K562 (cell line): ENCODE measurements around the gene DGUOK. TPM values are rescaled to one million over a fixed set of nuclear protein-coding genes. Genes with fewer than 3 reads are reported as not detected.

Source experiments
- ATAC-seq: fragments of 200-7000 bp; cut with Tn5 transposase; 3 replicates; pipeline ENCODE4 v1.9.1; 2020; ENCODE audit warnings: moderate library complexity
- BruUV-seq: library from RNA; stranded (reverse); fragments of 400-500 nt; replicated peaks from 2 replicates; lab custom pipeline; 2021; lab: Mats Ljungman, UMichigan
- CTCF ChIA-PET: fragments of 300-600 bp; formaldehyde crosslinking; extraction: SDS; loops from one replicate; lab custom pipeline; 2021; ENCODE audit warnings: low intra/inter-chr PET ratio; lab: Yijun Ruan, JAX
- POLR2A ChIA-PET: fragments of 300-600, 350-650 bp; sonication (Branson Sonifier 250); formaldehyde crosslinking; extraction: SDS; loops from one replicate; lab custom pipeline; 2021; ENCODE audit warnings: antibody characterized with exemption, inconsistent platforms; lab: Yijun Ruan, JAX
- DNase-seq, 4 experiments: peaks; one replicate each; pipeline versions ENCODE4 v3.0.0 to v3.0.0-alpha.2; 2011 to 2018; ENCODE audit warnings: low spot score in 3 of 4, mixed read lengths in 3 of 4; ENCODE audit errors: extremely low read depth in 1 of 4
- FAIRE-seq: peaks from 2 replicates; lab custom pipeline; 2011; peaks lifted over from hg19 to GRCh38; lab: Jason Lieb, UNC
- H2AFZ ChIP-seq: 2 replicates; pipeline ENCODE4 v1.6.0; 2011; ENCODE audit warnings: low read depth, low read length, control low read depth, inconsistent platforms
- H3K27ac ChIP-seq: fragments of 200-600 bp; 3 replicates; pipeline ENCODE4 v1.8.0; 2011; ENCODE audit warnings: low read depth, mild to moderate bottlenecking, control low read depth, inconsistent platforms, low read length, moderate library complexity, mixed read lengths; ENCODE audit errors: extremely low read depth
- H3K27me3 ChIP-seq, 2 experiments: fragments of 300-600 bp in 1 of 2; 2 replicates in 1 of 2; 3 replicates in 1 of 2; pipeline versions ENCODE4 v1.6.0 to v1.8.0; 2011; ENCODE audit warnings: inconsistent platforms in 2 of 2, low read length in 2 of 2, mild to moderate bottlenecking in 1 of 2, mixed read lengths in 1 of 2, moderate library complexity in 1 of 2; ENCODE audit not compliant: control insufficient read depth in 2 of 2, insufficient read depth in 2 of 2
- H3K36me3 ChIP-seq: fragments of 300-600 bp; 3 replicates; pipeline ENCODE4 v1.8.0; 2011; ENCODE audit warnings: mild to moderate bottlenecking, low read length, inconsistent platforms; ENCODE audit not compliant: control insufficient read depth, insufficient read depth
- H3K4me1 ChIP-seq, 2 experiments: fragments of 200-600 bp in 1 of 2; replicated peaks in 1 of 2; 2 replicates in 1 of 2; 3 replicates in 1 of 2; pipeline versions ENCODE4 v1.5.1 to v1.8.0; 2011; ENCODE audit warnings: inconsistent platforms in 2 of 2, low read length in 2 of 2, mild to moderate bottlenecking in 1 of 2, mixed read lengths in 1 of 2, moderate library complexity in 1 of 2; ENCODE audit not compliant: control insufficient read depth in 2 of 2, insufficient read depth in 2 of 2
- H3K4me2 ChIP-seq: 2 replicates; pipeline ENCODE4 v1.6.1; 2011; ENCODE audit warnings: low read length, control low read depth, inconsistent platforms, mixed read lengths; ENCODE audit not compliant: insufficient read depth
- H3K4me3 ChIP-seq: fragments of 200-600 bp; sonication (generic), shearing (Covaris generic); 2 replicates; pipeline ENCODE4 v1.5.1; 2016; ENCODE audit warnings: control low read depth, inconsistent platforms
- H3K79me2 ChIP-seq: fragments of 200-600 bp; 3 replicates; pipeline ENCODE4 v1.8.0; 2011; ENCODE audit warnings: low read length, inconsistent platforms; ENCODE audit not compliant: control insufficient read depth, insufficient read depth
- H3K9ac ChIP-seq, 2 experiments: 2 replicates each; pipeline versions ENCODE4 v1.6.0 to v1.6.1; 2011; ENCODE audit warnings: low read depth in 2 of 2, low read length in 2 of 2, control low read depth in 1 of 2, inconsistent platforms in 1 of 2, mild to moderate bottlenecking in 1 of 2, mixed read lengths in 1 of 2; ENCODE audit not compliant: insufficient read depth in 1 of 2
- H3K9me1 ChIP-seq: one replicate; pipeline ENCODE4 v1.6.0; 2011; ENCODE audit warnings: inconsistent platforms, mild to moderate bottlenecking, low read length, moderate library complexity; ENCODE audit not compliant: control insufficient read depth, insufficient read depth
- H3K9me3 ChIP-seq: replicated peaks from 2 replicates; pipeline ENCODE4 v1.5.1; 2011; ENCODE audit warnings: low read depth, low read length, inconsistent platforms; ENCODE audit not compliant: control insufficient read depth, insufficient read depth
- H4K20me1 ChIP-seq: replicated peaks from 2 replicates; pipeline ENCODE4 v1.6.1; 2011; ENCODE audit warnings: low read length, inconsistent platforms, mixed read lengths; ENCODE audit not compliant: control insufficient read depth, insufficient read depth
- ADNP ChIP-seq: fragments of 200-800 bp; sonication (Bioruptor generic); IDR thresholded peaks from 2 replicates; pipeline ENCODE4 v1.6.1; 2016; ENCODE audit warnings: missing genetic modification characterization, missing compliant biosample characterization
- CEBPB ChIP-seq: fragments of 450-650 bp; IDR thresholded peaks from 2 replicates; pipeline ENCODE4 v1.6.1; 2016; ENCODE audit warnings: missing genetic modification characterization, missing compliant biosample characterization
- FOSL1 ChIP-seq: fragments of 200-800 bp; sonication (Bioruptor generic); conservative IDR thresholded peaks from 2 replicates; pipeline ENCODE4 v1.6.1; 2016; ENCODE audit warnings: missing genetic modification characterization, missing compliant biosample characterization
- FUS ChIP-seq: fragments of 200-400 bp; formaldehyde crosslinking; optimal IDR thresholded peaks from 2 replicates; pipeline ENCODE3; 2017; ENCODE audit warnings: low read depth, low read length
- ILF3 ChIP-seq: fragments of 450-650 bp; IDR thresholded peaks from 2 replicates; pipeline ENCODE4 v1.6.1; 2018; ENCODE audit warnings: antibody characterized with exemption, mild to moderate bottlenecking, moderate library complexity, borderline replicate concordance
- LARP7 ChIP-seq: fragments of 450-650 bp; IDR thresholded peaks from 2 replicates; pipeline ENCODE4 v1.6.1; 2016
- NFIC ChIP-seq: fragments of 450-650 bp; IDR thresholded peaks from 2 replicates; pipeline ENCODE4 v1.6.1; 2017; ENCODE audit warnings: mild to moderate bottlenecking, inconsistent platforms
- PML ChIP-seq: IDR thresholded peaks from 2 replicates; pipeline ENCODE4 v1.6.1; 2012; ENCODE audit warnings: low read length, inconsistent platforms
- U2AF2 ChIP-seq: fragments of 200-400 bp; formaldehyde crosslinking; optimal IDR thresholded peaks from 2 replicates; pipeline ENCODE3; 2017; ENCODE audit warnings: low read depth, mild to moderate bottlenecking, low read length
- ZNF165 ChIP-seq: fragments of 250-450 bp; sonication (Bioruptor Pico); IDR thresholded peaks from 2 replicates; pipeline ENCODE4 v1.4.0; 2020; ENCODE audit warnings: borderline replicate concordance
- ZNF311 ChIP-seq: fragments of 250-450 bp; sonication (Bioruptor Pico); IDR thresholded peaks from 2 replicates; pipeline ENCODE4 v1.4.0; 2020; ENCODE audit warnings: mild to moderate bottlenecking, moderate library complexity
- WGBS: fragments of 100-300 bp; shearing (Covaris generic); methylation state at CpG from one replicate; pipeline ENCODE4 v1.1.6; 2016; ENCODE audit warnings: low coverage, mixed read lengths; ENCODE audit not compliant: insufficient coverage; ENCODE audit errors: missing lambda C conversion rate; 5-methylcytosine and 5-hydroxymethylcytosine counted together
- in situ Hi-C: fragments of 300-500 bp; cut with MboI; formaldehyde crosslinking; loops from 4 replicates; pipeline ENCODE4 v1.15.0; 2018; ENCODE audit warnings: inconsistent platforms, mixed read lengths
- intact Hi-C: fragments of 100-400 bp; cut with micrococcal nuclease; formaldehyde crosslinking; loops from 2 replicates; pipeline ENCODE4 v1.14.2; 2022
- polyA plus RNA-seq, 8 experiments: library from polyadenylated mRNA; depleted of rRNA in 4 of 8; stranded (reverse) in 5 of 8; unstranded in 3 of 8; fragments of >200 nt; fragmentation: Nextera tagmentation in 2 of 8; fragmentation: Illumina TruSeq in 1 of 8; extraction: Ambion mirVana in 2 of 8; extraction: Trizol in 1 of 8; gene quantifications; 2 replicates each; pipeline versions ENCODE4 v1.2.1 to v1.2.3, GENCODE V29; 2011 to 2014; ENCODE audit warnings: inconsistent platforms in 1 of 8, missing spikeins in 1 of 8
- total RNA-seq, 7 experiments: library from RNA; depleted of rRNA in 6 of 7; stranded (reverse); fragments of >200 nt in 6 of 7; fragmentation: Illumina TruSeq in 2 of 7; extraction: Trizol in 2 of 7; gene quantifications; 2 replicates each; pipeline versions ENCODE4 v1.2.1 to v1.2.3, GENCODE V29; 2011 to 2021; ENCODE audit warnings: low replicate concordance in 1 of 7
- TF ChIP-seq, protein P1 (sequence below): fragments of 450-650 bp; IDR thresholded peaks from 2 replicates; pipeline ENCODE4 v1.6.1; 2016; ENCODE audit warnings: antibody characterized with exemption
- TF ChIP-seq, protein P2 (sequence below), 2 experiments: fragments of 450-650 bp in 1 of 2; sonication (generic) in 1 of 2; formaldehyde crosslinking in 1 of 2; IDR thresholded peaks in 1 of 2; conservative IDR thresholded peaks in 1 of 2; 2 replicates each; pipeline versions ENCODE4 v1.6.1 to v1.8.1; 2016 to 2023; ENCODE audit warnings: mild to moderate bottlenecking in 2 of 2, moderate library complexity in 2 of 2, inconsistent platforms in 1 of 2, missing genetic modification reagents in 1 of 2
- TF ChIP-seq, protein P3 (sequence below): sonication (generic); formaldehyde crosslinking; IDR thresholded peaks from 2 replicates; pipeline ENCODE4 v1.5.0; 2020; ENCODE audit warnings: missing genetic modification reagents
- TF ChIP-seq, protein P4 (sequence below): fragments of 200-400 bp; formaldehyde crosslinking; IDR thresholded peaks from 2 replicates; pipeline ENCODE4 v1.6.1; 2017; ENCODE audit warnings: mild to moderate bottlenecking, low read depth, low read length, moderate library complexity

Gene DGUOK
- total and polyA plus RNA-seq, 9 of the 15 experiments (the other 6 are each of a cell fraction or from before 2014, with no cell fraction given): 67.0 to 288 (median 126) TPM

DNA sequence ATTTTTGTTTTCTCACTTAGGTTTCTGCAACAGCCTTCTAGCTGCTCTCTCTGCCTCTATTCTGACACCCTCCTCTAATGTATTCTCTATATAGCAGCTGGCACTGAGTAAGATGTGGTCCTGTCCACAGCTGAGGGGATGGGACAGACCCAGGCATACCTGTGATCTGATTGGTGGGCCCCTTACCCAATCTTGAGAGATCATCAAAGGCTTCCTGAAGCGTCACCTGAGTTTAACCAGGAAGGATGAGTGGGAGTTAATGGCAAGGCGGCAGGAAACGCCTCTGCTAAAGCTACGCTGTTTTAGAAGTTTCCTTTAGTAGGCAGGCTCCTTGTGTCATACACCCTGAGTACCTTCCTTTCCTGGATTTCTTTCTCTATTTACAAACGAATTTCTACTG lies 52.3 kb downstream of the DGUOK start (continued):
- TF ChIP-seq U2AF2: no peak

DNA sequence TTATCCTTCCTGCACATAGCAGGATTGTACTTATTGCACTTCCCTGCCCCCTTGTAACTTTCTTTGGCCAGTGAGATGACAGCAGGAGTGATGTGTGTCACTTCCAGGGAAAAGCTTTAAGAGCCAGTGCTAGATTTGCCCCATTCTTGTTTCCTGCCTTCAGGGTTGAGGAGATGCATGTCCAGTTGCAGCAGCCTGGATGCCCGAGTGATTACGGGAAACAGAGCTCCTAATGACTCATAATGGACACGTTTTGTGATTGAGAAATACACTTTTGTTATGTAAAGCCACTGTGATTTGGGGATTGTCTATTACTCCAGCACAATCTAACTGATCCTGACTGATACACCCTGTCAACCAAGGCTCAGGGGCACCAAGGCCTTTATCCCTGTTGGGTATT lies 53.0 kb downstream of the DGUOK start:
- CTCF ChIA-PET: no interaction called here
- H3K9me3 ChIP-seq: no peaks in the 10 kb centered on the region
- H3K4me1 ChIP-seq: peaks cover 40 to 46% of the 10 kb centered on the region in 2 experiments
- H3K4me3 ChIP-seq: no peak overlapping the region
- DNase-seq: no peak
- H3K4me2 ChIP-seq: peak overlapping the region; percentile 98; the same call in 1 of the 2 replicates
- H3K27me3 ChIP-seq: no peaks in the 10 kb centered on the region
- 35% methylated on average over 3 of the region's 3 CpGs for whole genome bisulfite sequencing
- no peaks in the 10 kb centered on the region for H4K20me1 ChIP-seq
- peak; percentile 6 for FAIRE-seq
- peaks cover 25% of the 10 kb centered on the region; the same call in 2 of the 3 replicates for H3K79me2 ChIP-seq
- no peak overlapping the region for H3K27ac ChIP-seq
- POLR2A ChIA-PET: interaction anchor here (0.7 to 1.6 kb wide), 4 partner anchors 9 to 111 kb away, joined by 3 to 6 read pairs (median 4); no protein-coding TSS in a partner anchor
- in situ Hi-C loops (no loop called here), intact Hi-C loops (loop anchor here (10.0 kb wide), 1 partner anchor 155 kb away; the partner anchor contains the start of gene STAMBP)
- no peaks in the 10 kb centered on the region; the same call in 2 of the 3 replicates for H3K36me3 ChIP-seq
- ATAC-seq: no peak
- no peak overlapping the region for H2AFZ ChIP-seq
- BruUV-seq: no TSS peak
- H3K9me1 ChIP-seq: no peaks in the 10 kb centered on the region
- no peak overlapping the region; a peak in 1 of 4 replicates for H3K9ac ChIP-seq
- TF ChIP-seq, protein P1, sequence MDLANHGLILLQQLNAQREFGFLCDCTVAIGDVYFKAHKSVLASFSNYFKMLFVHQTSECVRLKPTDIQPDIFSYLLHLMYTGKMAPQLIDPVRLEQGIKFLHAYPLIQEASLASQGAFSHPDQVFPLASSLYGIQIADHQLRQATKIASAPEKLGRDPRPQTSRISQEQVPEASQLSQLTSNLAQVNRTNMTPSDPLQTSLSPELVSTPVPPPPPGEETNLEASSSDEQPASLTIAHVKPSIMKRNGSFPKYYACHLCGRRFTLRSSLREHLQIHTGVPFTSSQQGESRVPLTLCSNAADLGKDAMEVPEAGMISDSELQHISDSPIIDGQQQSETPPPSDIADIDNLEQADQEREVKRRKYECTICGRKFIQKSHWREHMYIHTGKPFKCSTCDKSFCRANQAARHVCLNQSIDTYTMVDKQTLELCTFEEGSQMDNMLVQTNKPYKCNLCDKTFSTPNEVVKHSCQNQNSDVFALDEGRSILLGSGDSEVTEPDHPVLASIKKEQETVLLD: no peak
- TF ChIP-seq, protein P2, sequence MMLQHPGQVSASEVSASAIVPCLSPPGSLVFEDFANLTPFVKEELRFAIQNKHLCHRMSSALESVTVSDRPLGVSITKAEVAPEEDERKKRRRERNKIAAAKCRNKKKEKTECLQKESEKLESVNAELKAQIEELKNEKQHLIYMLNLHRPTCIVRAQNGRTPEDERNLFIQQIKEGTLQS (IDR thresholded peaks at IDR 0.05): peak; percentile 56
- TF ChIP-seq, protein P2 (CRISPR knock-in tag; conservative IDR thresholded peaks at IDR 0.05): no peak
- TF ChIP-seq, protein P3, sequence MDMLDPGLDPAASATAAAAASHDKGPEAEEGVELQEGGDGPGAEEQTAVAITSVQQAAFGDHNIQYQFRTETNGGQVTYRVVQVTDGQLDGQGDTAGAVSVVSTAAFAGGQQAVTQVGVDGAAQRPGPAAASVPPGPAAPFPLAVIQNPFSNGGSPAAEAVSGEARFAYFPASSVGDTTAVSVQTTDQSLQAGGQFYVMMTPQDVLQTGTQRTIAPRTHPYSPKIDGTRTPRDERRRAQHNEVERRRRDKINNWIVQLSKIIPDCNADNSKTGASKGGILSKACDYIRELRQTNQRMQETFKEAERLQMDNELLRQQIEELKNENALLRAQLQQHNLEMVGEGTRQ (CRISPR knock-in tag): no peak
- TF ChIP-seq ZNF311 (no peak), ADNP (tag) (no peak), FOSL1 (tag) (0 out of 2 replicates have a peak, but pooled peaks have one; percentile 43), NFIC (no peak), PML (no peak), LARP7 (no peak), FUS (no peak), ILF3 (no peak), CEBPB (tag) (peak; percentile 57), ZNF165 (CRISPR knock-in tag) (no peak)
- TF ChIP-seq, protein P4, sequence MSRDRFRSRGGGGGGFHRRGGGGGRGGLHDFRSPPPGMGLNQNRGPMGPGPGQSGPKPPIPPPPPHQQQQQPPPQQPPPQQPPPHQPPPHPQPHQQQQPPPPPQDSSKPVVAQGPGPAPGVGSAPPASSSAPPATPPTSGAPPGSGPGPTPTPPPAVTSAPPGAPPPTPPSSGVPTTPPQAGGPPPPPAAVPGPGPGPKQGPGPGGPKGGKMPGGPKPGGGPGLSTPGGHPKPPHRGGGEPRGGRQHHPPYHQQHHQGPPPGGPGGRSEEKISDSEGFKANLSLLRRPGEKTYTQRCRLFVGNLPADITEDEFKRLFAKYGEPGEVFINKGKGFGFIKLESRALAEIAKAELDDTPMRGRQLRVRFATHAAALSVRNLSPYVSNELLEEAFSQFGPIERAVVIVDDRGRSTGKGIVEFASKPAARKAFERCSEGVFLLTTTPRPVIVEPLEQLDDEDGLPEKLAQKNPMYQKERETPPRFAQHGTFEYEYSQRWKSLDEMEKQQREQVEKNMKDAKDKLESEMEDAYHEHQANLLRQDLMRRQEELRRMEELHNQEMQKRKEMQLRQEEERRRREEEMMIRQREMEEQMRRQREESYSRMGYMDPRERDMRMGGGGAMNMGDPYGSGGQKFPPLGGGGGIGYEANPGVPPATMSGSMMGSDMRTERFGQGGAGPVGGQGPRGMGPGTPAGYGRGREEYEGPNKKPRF: no peak
